Neuronal stem cell (in vitro differentiated cells): ENCODE measurements around the gene MGAT3.

Experiments
- DNase-seq: peaks from one replicate; pipeline ENCODE4 v3.0.0-alpha.2; 2013; ENCODE audit warnings: low spot score
- H2AFZ ChIP-seq: one replicate; pipeline ENCODE4 v1.6.1; 2013; ENCODE audit warnings: mild to moderate bottlenecking, low read length, inconsistent platforms
- H2AK5ac ChIP-seq: 2 replicates; pipeline ENCODE4 v1.6.1; 2013; ENCODE audit warnings: low read depth, mild to moderate bottlenecking, inconsistent platforms, low read length, moderate library complexity, mixed read lengths
- H2BK120ac ChIP-seq: 2 replicates; pipeline ENCODE4 v1.6.1; 2013; ENCODE audit warnings: low read depth, mild to moderate bottlenecking, inconsistent platforms, low read length, moderate library complexity, mixed read lengths
- H2BK12ac ChIP-seq: one replicate; pipeline ENCODE4 v1.6.1; 2013; ENCODE audit warnings: low read length, inconsistent platforms
- H2BK15ac ChIP-seq: 2 replicates; pipeline ENCODE4 v1.6.1; 2013; ENCODE audit warnings: mild to moderate bottlenecking, low read length, inconsistent platforms, mixed read lengths
- H2BK5ac ChIP-seq: one replicate; pipeline ENCODE4 v1.6.1; 2013; ENCODE audit warnings: inconsistent platforms, mild to moderate bottlenecking, low read length, moderate library complexity
- H3K14ac ChIP-seq: one replicate; pipeline ENCODE4 v1.6.1; 2013; ENCODE audit warnings: low read length, inconsistent platforms
- H3K18ac ChIP-seq: 2 replicates; pipeline ENCODE4 v1.6.1; 2013; ENCODE audit warnings: low read length, inconsistent platforms
- H3K23ac ChIP-seq: 2 replicates; pipeline ENCODE4 v1.6.1; 2013; ENCODE audit warnings: low read depth, mild to moderate bottlenecking, mixed read lengths, low read length, inconsistent platforms; ENCODE audit not compliant: poor library complexity
- H3K27ac ChIP-seq: replicated peaks from 3 replicates; pipeline ENCODE4 v1.5.1; 2013; ENCODE audit warnings: low read length, inconsistent platforms
- H3K27me3 ChIP-seq, 3 experiments: 2 replicates each; pipeline ENCODE4 v1.6.1; 2013; ENCODE audit warnings: low read length in 3 of 3, mild to moderate bottlenecking in 2 of 3, inconsistent platforms in 1 of 3, low read depth in 1 of 3, mixed read lengths in 1 of 3, moderate library complexity in 1 of 3; ENCODE audit not compliant: control insufficient read depth in 3 of 3, insufficient read depth in 3 of 3
- H3K36me3 ChIP-seq, 2 donors: replicated peaks in 1 of 2; 2 replicates each; pipeline ENCODE4 v1.6.1; 2013; ENCODE audit warnings: low read length in 2 of 2; ENCODE audit not compliant: control insufficient read depth in 2 of 2, insufficient read depth in 2 of 2
- H3K4ac ChIP-seq: 2 replicates; pipeline ENCODE4 v1.6.1; 2013; ENCODE audit warnings: inconsistent platforms, mild to moderate bottlenecking, low read length, moderate library complexity
- H3K4me1 ChIP-seq, 2 donors: 1 replicate in 1 of 2; 2 replicates in 1 of 2; pipeline ENCODE4 v1.6.1; 2013; ENCODE audit warnings: low read length in 2 of 2, low read depth in 1 of 2; ENCODE audit not compliant: control insufficient read depth in 2 of 2, insufficient read depth in 1 of 2
- H3K4me2 ChIP-seq: one replicate; pipeline ENCODE4 v1.6.1; 2013; ENCODE audit warnings: mild to moderate bottlenecking, low read length, inconsistent platforms; ENCODE audit not compliant: insufficient read depth, poor library complexity, severe bottlenecking
- H3K4me3 ChIP-seq, 2 donors: 2 replicates each; pipeline ENCODE4 v1.5.1; 2013; ENCODE audit warnings: low read length in 2 of 2, mild to moderate bottlenecking in 2 of 2, inconsistent platforms in 1 of 2, moderate library complexity in 1 of 2
- H3K79me1 ChIP-seq: one replicate; pipeline ENCODE4 v1.6.1; 2013; ENCODE audit warnings: low read depth, mild to moderate bottlenecking, inconsistent platforms, low read length, moderate library complexity
- H3K9ac ChIP-seq: one replicate; pipeline ENCODE4 v1.6.1; 2013; ENCODE audit warnings: mild to moderate bottlenecking, low read depth, low read length, inconsistent platforms; ENCODE audit not compliant: poor library complexity
- H3K9me3 ChIP-seq, 2 donors: replicated peaks in 1 of 2; 2 replicates each; pipeline versions ENCODE3 to v1.6.1; 2013; ENCODE audit warnings: low read length in 2 of 2, mild to moderate bottlenecking in 2 of 2, inconsistent platforms in 1 of 2, low read depth in 1 of 2, mixed read lengths in 1 of 2, moderate library complexity in 1 of 2; ENCODE audit not compliant: control insufficient read depth in 2 of 2, insufficient read depth in 1 of 2
- H4K8ac ChIP-seq: one replicate; pipeline ENCODE4 v1.6.1; 2013; ENCODE audit warnings: low read depth, mild to moderate bottlenecking, inconsistent platforms, low read length, moderate library complexity
- H4K91ac ChIP-seq: one replicate; pipeline ENCODE4 v1.6.1; 2013; ENCODE audit warnings: low read length, low read depth, mild to moderate bottlenecking, inconsistent platforms; ENCODE audit not compliant: poor library complexity
- WGBS, 2 donors: extraction: QIAGEN DNeasy Blood & Tissue Kit; methylation state at CpG; one replicate each; pipeline ENCODE4 v1.1.7; 2013; ENCODE audit warnings: missing lambda C conversion rate in 2 of 2, mixed read lengths in 1 of 2; ENCODE audit not compliant: insufficient read length in 2 of 2, insufficient replicate concordance in 1 of 2; ENCODE audit errors: extremely low coverage in 2 of 2; 5-methylcytosine and 5-hydroxymethylcytosine counted together

The MGAT3 gene

DNA sequence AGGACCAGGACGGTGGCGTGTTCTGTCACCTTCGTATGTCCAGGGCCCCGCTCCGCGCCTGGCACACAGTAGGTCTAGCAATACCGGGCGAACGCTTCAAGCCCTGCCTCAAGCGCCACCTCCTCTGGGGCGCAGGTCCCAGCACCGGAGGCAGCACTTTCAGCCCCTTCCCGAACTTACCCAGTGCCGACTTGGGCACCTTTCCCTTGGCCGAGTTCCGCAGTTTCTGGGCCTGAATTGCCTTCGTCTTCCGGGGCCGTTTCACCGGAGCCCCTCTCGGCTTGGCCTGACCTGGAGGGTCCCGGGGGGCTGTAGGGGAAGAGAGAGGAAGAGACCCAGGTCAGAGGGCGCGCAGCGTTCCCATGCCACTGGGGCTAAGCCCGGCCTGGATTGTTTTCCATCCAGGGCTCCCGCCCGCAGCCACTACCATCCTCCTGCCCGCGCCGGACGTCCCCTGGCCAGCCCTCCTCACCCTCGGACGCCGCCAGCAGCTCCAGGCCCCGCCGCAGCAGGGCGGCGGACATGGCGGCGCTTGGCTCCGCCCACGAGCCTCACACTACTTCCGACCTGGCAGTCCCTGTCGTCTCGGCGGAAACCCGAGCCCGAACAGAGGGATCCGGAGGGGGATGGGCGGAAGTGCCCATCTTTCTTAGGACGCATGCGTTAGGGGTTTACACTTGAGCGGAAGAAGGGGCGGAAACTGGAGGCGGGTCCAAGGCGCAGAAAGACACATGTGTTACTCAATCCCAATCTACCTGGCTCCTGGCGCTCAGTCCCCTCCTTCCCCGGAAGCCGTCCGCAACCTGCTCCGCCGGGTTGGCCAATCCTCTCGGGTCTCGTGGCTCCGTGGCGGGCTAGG, 75.6 kb downstream of the MGAT3 start, which contains the start of gene RPS19BP1:
RPS19BP1 (minus strand) TSS at position 534 of the 859 bp plus-strand sequence; CDS start at position 524, 10 bp downstream.
- Histone ChIP-seq H3K4me1 (peaks cover 12 to 33% of the 10 kb centered on the region in 2 donors), H2AK5ac (no peak within 1 kb of the TSS), H3K79me1 (peaks cover 14% of the 10 kb centered on the region), H3K9ac (peak within 1 kb of the TSS; percentile 94), H3K14ac (no peak within 1 kb of the TSS), H3K27me3 (no peaks in the 10 kb centered on the region), H3K4ac (no peak within 1 kb of the TSS), H2BK5ac (peak within 1 kb of the TSS; percentile 82), H2BK120ac (no peak within 1 kb of the TSS), H3K18ac (peak within 1 kb of the TSS; percentile 98), H3K4me2 (peak within 1 kb of the TSS; percentile 90), H3K9me3 (no peaks in the 10 kb centered on the region), H3K23ac (peak within 1 kb of the TSS; percentile 94), H2BK15ac (peak within 1 kb of the TSS; percentile 79), H4K8ac (no peak within 1 kb of the TSS), H4K91ac (no peak within 1 kb of the TSS), H2AFZ (peak within 1 kb of the TSS; percentile 90), H3K36me3 (peaks cover 16 to 41% of the 10 kb centered on the region in 2 donors), H3K27ac (peak within 1 kb of the TSS; percentile 42), H3K4me3 (peak within 1 kb of the TSS; percentile 84), H2BK12ac (no peak within 1 kb of the TSS)
- no CpG with 5 or more reads among the region's 67 CpGs for WGBS, 2 donors
- DNase-seq = peak; percentile 99

DNA sequence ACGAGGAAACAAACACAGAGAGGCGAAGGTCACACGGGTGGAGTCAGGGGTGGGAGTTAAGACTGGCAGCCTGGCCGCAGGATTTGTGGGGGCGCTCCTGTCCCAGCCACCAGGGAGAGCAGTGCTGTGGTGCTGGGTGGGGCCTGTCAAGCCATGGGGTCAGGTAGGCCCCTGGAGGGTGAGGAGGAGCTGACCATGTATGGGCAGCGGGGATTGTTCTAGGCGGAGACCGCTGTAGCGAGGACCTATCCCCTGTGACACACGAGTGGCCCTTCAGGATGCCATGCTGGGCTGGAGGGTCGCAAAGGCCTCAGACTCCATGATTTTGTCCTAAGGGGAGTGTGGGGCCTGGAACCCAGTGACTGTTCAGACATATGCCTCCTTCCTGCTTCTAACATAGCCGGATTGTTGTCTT, 77.3 kb downstream of the MGAT3 start:
- Histone ChIP-seq H3K4ac (no peak overlapping the region), H2BK120ac (no peak overlapping the region), H3K14ac (no peak overlapping the region), H2AFZ (peak overlapping the region; percentile 90), H2BK15ac (peak overlapping the region; percentile 79), H3K4me1 (peaks cover 12 to 24% of the 10 kb centered on the region in 2 donors), H3K4me3 (no peak overlapping the region), H3K36me3 (peaks cover 10 to 24% of the 10 kb centered on the region in 2 donors), H3K27me3 (no peaks in the 10 kb centered on the region), H3K4me2 (no peak overlapping the region), H3K27ac (no peak overlapping the region), H4K8ac (no peak overlapping the region), H2BK12ac (peak overlapping the region; percentile 63), H3K18ac (no peak overlapping the region), H4K91ac (no peak overlapping the region), H3K23ac (no peak overlapping the region), H3K9ac (peak overlapping the region; percentile 33), H3K79me1 (peaks cover 9% of the 10 kb centered on the region), H3K9me3 (no peaks in the 10 kb centered on the region), H2AK5ac (peak overlapping the region; percentile 57), H2BK5ac (no peak overlapping the region)
- no peak for DNase-seq
- no CpG with 5 or more reads among the region's 12 CpGs for WGBS, 2 donors

DNA sequence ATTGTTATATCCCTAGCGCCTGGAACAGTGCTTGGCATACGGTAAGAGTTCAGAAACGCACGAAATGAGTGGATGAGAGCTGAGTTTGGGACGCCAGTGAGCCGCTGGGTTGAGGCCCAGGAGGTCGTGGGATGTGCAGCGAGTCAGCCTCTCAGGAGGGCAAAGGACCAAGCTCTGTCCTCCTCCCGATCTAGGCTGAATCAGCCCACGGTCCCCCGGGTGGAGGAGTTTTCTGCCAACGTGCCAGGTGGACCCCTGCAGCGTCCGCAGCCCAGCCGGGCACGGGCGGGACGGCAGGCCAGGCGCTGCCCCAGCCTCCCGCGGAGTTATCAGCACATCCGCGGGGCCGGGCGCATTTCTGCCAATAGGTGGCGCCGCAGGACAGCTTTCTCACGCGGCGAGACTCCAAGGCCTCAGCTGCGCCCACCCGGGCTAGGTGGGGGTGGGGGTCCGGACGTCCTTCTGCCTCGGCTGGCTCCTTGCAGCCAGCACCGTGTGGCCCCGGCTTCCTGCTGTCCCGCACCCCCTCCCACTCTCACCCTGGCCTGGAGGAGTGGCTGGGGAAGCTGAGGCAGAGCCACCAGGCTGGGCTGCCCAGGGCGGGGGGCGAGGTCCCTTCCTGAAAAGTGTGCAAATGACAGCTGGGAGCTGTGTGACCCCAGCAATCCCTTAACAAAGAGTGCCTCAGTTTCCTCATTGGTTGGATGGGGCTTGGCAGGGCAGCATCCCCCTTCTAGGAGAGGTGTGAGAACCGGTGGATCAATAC, 78.0 kb downstream of the MGAT3 start:
- peaks cover 5 to 19% of the 10 kb centered on the region in 2 donors for H3K36me3 ChIP-seq
- H3K4me2 ChIP-seq = peak overlapping the region; percentile 45
- no peaks in the 10 kb centered on the region for H3K9me3 ChIP-seq
- no peaks in the 10 kb centered on the region for H3K27me3 ChIP-seq
- peak overlapping the region; percentile 10 to 27 for H3K4me3 ChIP-seq
- peak overlapping the region; percentile 74 for H4K8ac ChIP-seq
- H3K9ac ChIP-seq = peak overlapping the region; percentile 82
- WGBS, 2 donors = no CpG with 5 or more reads among the region's 41 CpGs
- peak overlapping the region; percentile 92 for H3K18ac ChIP-seq
- peak; percentile 89 for DNase-seq
- H3K4me1 ChIP-seq = peaks cover 12 to 22% of the 10 kb centered on the region in 2 donors
- no peak overlapping the region for H3K4ac ChIP-seq
- peak overlapping the region; percentile 88 for H2AK5ac ChIP-seq
- H2AFZ ChIP-seq = peak overlapping the region; percentile 90
- no peak overlapping the region for H3K23ac ChIP-seq
- no peak overlapping the region for H3K14ac ChIP-seq
- H2BK15ac ChIP-seq = peak overlapping the region; percentile 82
- H2BK5ac ChIP-seq = peak overlapping the region; percentile 62
- peak overlapping the region; percentile 35 for H2BK12ac ChIP-seq
- peak overlapping the region; percentile 77 for H2BK120ac ChIP-seq
- H3K27ac ChIP-seq = no peak overlapping the region
- no peak overlapping the region for H4K91ac ChIP-seq
- H3K79me1 ChIP-seq = peaks cover 9% of the 10 kb centered on the region
